ENCODE results near the gene GALNT8. TPM values are rescaled to one million over a fixed set of nuclear protein-coding genes. Genes with fewer than 3 reads are reported as not detected.

Gene GALNT8
- total and polyA plus RNA-seq, 7 experiments from 2014 or later = 0.06 to 0.89 (median 0.38) TPM; not detected in 1

GRCh38 chr12:4812624-4813327, 92.6 kb downstream of the GALNT8 start:
- Histone ChIP-seq H3K9me3 (ENCODE audit: control insufficient read depth in 2 of 3, low read length in 3 of 3) (no peaks in the 10 kb centered on the region), H3K27ac (ENCODE audit: low read depth, low read length) (no peak overlapping the region), H3K27me3 (ENCODE audit: control insufficient read depth in 2 of 2, insufficient read depth in 2 of 2, low read length in 2 of 2) (no peaks in the 10 kb centered on the region), H3K4me3 (ENCODE audit: low read length) (no peak overlapping the region), H3K36me3 (ENCODE audit: control insufficient read depth in 2 of 3, insufficient read depth in 3 of 3, low read length in 3 of 3) (no peaks in the 10 kb centered on the region), H3K4me1 (ENCODE audit: control insufficient read depth in 2 of 2, insufficient read depth in 2 of 2, low read length in 2 of 2) (peaks cover 7 to 21% of the 10 kb centered on the region in 2 donors)
- Mint-ChIP-seq H3K9me3 (peaks cover 0 to 3% (median 0%) of the 10 kb centered on the region in 11 donors), H3K36me3 (peaks cover 0 to 34% (median 5%) of the 10 kb centered on the region in 5 donors), H3K27me3 (peaks cover 7 to 49% (median 36%) of the 10 kb centered on the region in 5 donors), H3K27ac (no peak overlapping the region), H3K4me1 (peaks cover 18 to 46% (median 30%) of the 10 kb centered on the region in 7 donors), H3K4me3 (peak overlapping the region in 1 of 10 donors; percentile 12)
- intact Hi-C loops (cut with micrococcal nuclease) = no loop called here
- POLR2A ChIA-PET = no interaction called here
- ATAC-seq (no peak), DNase-seq (no peak)
- CTCF ChIA-PET = no interaction called here

DNA sequence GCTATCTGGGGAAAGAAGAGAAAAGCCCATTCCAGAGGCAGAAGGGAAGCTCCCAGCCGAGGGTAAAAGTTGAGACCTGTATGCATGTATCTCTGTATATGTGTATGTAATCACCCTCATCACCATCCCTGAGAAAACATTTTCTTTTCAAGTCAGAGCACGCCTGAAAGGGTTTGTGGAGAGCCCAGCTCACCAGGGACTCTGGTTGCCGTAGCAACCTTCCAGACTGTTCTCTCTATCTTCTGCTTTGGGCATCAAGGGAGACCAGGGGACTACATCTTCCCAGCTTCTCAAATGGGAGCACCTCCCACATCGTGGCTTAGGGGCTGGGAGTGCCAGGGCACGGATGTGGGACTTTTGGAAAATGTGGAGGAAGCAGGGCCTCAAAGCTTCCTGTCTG, 93.5 kb downstream of the GALNT8 start:
- peaks cover 12 to 14% of the 10 kb centered on the region in 2 donors for H3K4me1 ChIP-seq (ENCODE audit: control insufficient read depth in 2 of 2, insufficient read depth in 2 of 2, low read length in 2 of 2)
- POLR2A ChIA-PET = no interaction called here
- no peak overlapping the region for H3K27ac ChIP-seq (ENCODE audit: low read depth, low read length)
- intact Hi-C loops (cut with micrococcal nuclease) = no loop called here
- Mint-ChIP-seq H3K27ac (peak overlapping the region in 1 of 9 donors; percentile 12), H3K36me3 (peaks cover 0 to 28% (median 5%) of the 10 kb centered on the region in 5 donors), H3K9me3 (peaks cover 0 to 3% (median 0%) of the 10 kb centered on the region in 11 donors), H3K4me1 (peaks cover 18 to 45% (median 32%) of the 10 kb centered on the region in 7 donors), H3K4me3 (no peak overlapping the region), H3K27me3 (peaks cover 5 to 42% (median 36%) of the 10 kb centered on the region in 5 donors)
- no peaks in the 10 kb centered on the region for H3K9me3 ChIP-seq (ENCODE audit: control insufficient read depth in 2 of 3, low read length in 3 of 3)
- DNase-seq (no peak), ATAC-seq (no peak)
- no peak overlapping the region for H3K4me3 ChIP-seq (ENCODE audit: low read length)
- H3K27me3 ChIP-seq (ENCODE audit: control insufficient read depth in 2 of 2, insufficient read depth in 2 of 2, low read length in 2 of 2) = no peaks in the 10 kb centered on the region
- CTCF ChIA-PET = interaction anchor here (0.9 kb wide), 1 partner anchor 44 kb away, joined by 3 read pairs; no protein-coding TSS in a partner anchor
- H3K36me3 ChIP-seq (ENCODE audit: control insufficient read depth in 2 of 3, insufficient read depth in 3 of 3, low read length in 3 of 3) = no peaks in the 10 kb centered on the region

DNA sequence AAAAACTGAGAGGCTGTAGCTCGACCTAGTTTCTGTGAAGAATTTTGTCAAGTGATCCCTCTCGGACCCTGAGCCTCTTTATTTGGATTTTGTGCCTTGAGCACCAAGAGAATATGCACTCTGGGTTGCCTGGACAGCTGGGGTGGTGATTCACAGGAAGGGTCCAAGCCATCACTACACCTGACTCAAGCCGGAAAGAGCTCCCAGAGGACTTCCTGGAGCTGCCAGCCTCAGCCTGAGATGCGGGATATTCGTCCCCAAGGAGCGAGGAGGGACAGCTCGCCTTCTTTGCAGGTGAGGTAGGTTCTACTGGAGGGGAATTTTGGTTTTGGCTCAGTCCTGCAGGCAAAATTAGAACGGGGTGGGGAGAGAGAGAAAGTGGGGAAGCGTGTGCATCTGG, 94.3 kb downstream of the GALNT8 start:
- no peaks in the 10 kb centered on the region for H3K36me3 ChIP-seq (ENCODE audit: control insufficient read depth in 2 of 3, insufficient read depth in 3 of 3, low read length in 3 of 3)
- no peak overlapping the region for H3K4me3 ChIP-seq (ENCODE audit: low read length)
- peaks cover 0 to 3% (median 0%) of the 10 kb centered on the region in 11 donors for H3K9me3 Mint-ChIP-seq
- no peak for DNase-seq
- no peak overlapping the region for H3K27ac Mint-ChIP-seq
- POLR2A ChIA-PET = no interaction called here
- no peaks in the 10 kb centered on the region for H3K27me3 ChIP-seq (ENCODE audit: control insufficient read depth in 2 of 2, insufficient read depth in 2 of 2, low read length in 2 of 2)
- intact Hi-C loops (cut with micrococcal nuclease) = no loop called here
- H3K9me3 ChIP-seq (ENCODE audit: control insufficient read depth in 2 of 3, low read length in 3 of 3) = no peaks in the 10 kb centered on the region
- peaks cover 3 to 39% (median 36%) of the 10 kb centered on the region in 5 donors for H3K27me3 Mint-ChIP-seq
- no peak overlapping the region for H3K27ac ChIP-seq (ENCODE audit: low read depth, low read length)
- peaks cover 0 to 28% (median 5%) of the 10 kb centered on the region in 5 donors for H3K36me3 Mint-ChIP-seq
- no peak for ATAC-seq
- peaks cover 12 to 14% of the 10 kb centered on the region in 2 donors for H3K4me1 ChIP-seq (ENCODE audit: control insufficient read depth in 2 of 2, insufficient read depth in 2 of 2, low read length in 2 of 2)
- peaks cover 18 to 45% (median 30%) of the 10 kb centered on the region in 7 donors for H3K4me1 Mint-ChIP-seq
- CTCF ChIA-PET = interaction anchor here (0.9 kb wide), 1 partner anchor 43 kb away, joined by 3 read pairs; no protein-coding TSS in a partner anchor
- H3K4me3 Mint-ChIP-seq = no peak overlapping the region

DNA sequence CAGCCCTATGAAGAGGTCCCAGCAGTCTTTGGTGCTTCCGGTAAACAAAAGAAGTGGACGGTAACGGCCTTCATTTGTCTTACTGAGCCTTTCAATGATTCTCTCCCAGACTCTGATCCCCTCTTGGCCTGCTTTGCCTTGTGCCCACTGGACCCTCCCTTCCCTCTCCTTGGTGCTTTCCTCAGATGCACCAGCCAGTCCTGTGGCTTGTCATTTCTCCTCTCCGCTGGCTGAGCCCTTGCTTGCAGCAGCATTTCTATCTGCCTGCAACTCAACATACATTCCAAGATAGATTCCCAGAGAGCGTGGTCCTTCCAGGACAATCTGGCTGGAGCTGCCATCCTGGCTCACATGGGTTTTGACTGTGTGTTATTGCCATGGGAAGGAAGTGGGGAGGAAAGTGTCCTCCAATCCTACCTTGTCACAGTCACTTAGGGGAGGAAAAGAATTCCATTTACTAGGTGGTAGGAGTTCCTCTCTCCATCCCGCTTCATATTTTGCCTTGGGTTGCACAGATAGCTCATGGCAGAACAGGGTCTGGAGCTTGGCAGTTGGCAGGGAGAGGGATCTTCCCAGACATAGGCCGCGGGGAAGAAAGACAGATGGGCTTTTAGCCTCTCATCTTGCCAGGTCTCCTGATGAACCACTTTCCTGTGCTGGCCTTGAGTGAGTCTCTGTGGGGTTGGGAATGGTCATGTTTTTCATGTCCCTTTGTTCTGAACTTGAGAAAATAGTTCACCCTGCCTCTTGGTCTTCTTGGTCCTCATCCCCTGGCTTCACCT, 96.7 kb downstream of the GALNT8 start:
- no peaks in the 10 kb centered on the region for H3K9me3 Mint-ChIP-seq
- Histone ChIP-seq H3K27ac (ENCODE audit: low read depth, low read length) (no peak overlapping the region), H3K9me3 (ENCODE audit: control insufficient read depth in 2 of 3, low read length in 3 of 3) (no peaks in the 10 kb centered on the region), H3K36me3 (ENCODE audit: control insufficient read depth in 2 of 3, insufficient read depth in 3 of 3, low read length in 3 of 3) (no peaks in the 10 kb centered on the region), H3K4me1 (ENCODE audit: control insufficient read depth in 2 of 2, insufficient read depth in 2 of 2, low read length in 2 of 2) (peaks cover 8 to 12% of the 10 kb centered on the region in 2 donors), H3K27me3 (ENCODE audit: control insufficient read depth in 2 of 2, insufficient read depth in 2 of 2, low read length in 2 of 2) (no peaks in the 10 kb centered on the region), H3K4me3 (ENCODE audit: low read length) (no peak overlapping the region)
- peaks cover 0 to 19% (median 18%) of the 10 kb centered on the region in 5 donors for H3K27me3 Mint-ChIP-seq
- peak overlapping the region in 2 of 9 donors; percentile 39 to 52 for H3K27ac Mint-ChIP-seq
- H3K36me3 Mint-ChIP-seq = peaks cover 0 to 16% (median 0%) of the 10 kb centered on the region in 5 donors
- ATAC-seq = no peak
- ChIA-PET POLR2A (no interaction called here), CTCF (no interaction called here)
- DNase-seq = no peak
- intact Hi-C loops (cut with micrococcal nuclease) = loop anchor here in 1 of 2 donors (5.0 kb wide), 1 partner anchor 40 kb away; no protein-coding TSS in a partner anchor
- H3K4me3 Mint-ChIP-seq = no peak overlapping the region
- H3K4me1 Mint-ChIP-seq = peaks cover 9 to 27% (median 25%) of the 10 kb centered on the region in 7 donors

- CTCF ChIA-PET = no interaction called here
- Mint-ChIP-seq H3K36me3 (peaks cover 0 to 21% (median 0%) of the 10 kb centered on the region in 5 donors), H3K27me3 (peaks cover 0 to 16% (median 15%) of the 10 kb centered on the region in 5 donors), H3K9me3 (no peaks in the 10 kb centered on the region), H3K4me1 (peaks cover 9 to 31% (median 25%) of the 10 kb centered on the region in 7 donors), H3K27ac (peak overlapping the region in 5 of 9 donors; percentile 3 to 62 (median 39)), H3K4me3 (peak overlapping the region in 9 of 10 donors; percentile 5 to 69 (median 49))
- DNase-seq (no peak), ATAC-seq (no peak)
- Histone ChIP-seq H3K27me3 (ENCODE audit: control insufficient read depth in 2 of 2, insufficient read depth in 2 of 2, low read length in 2 of 2) (no peaks in the 10 kb centered on the region), H3K4me3 (ENCODE audit: low read length) (no peak overlapping the region), H3K4me1 (ENCODE audit: control insufficient read depth in 2 of 2, insufficient read depth in 2 of 2, low read length in 2 of 2) (peaks cover 8 to 12% of the 10 kb centered on the region in 2 donors), H3K27ac (ENCODE audit: low read depth, low read length) (no peak overlapping the region), H3K36me3 (ENCODE audit: control insufficient read depth in 2 of 3, insufficient read depth in 3 of 3, low read length in 3 of 3) (no peaks in the 10 kb centered on the region), H3K9me3 (ENCODE audit: control insufficient read depth in 2 of 3, low read length in 3 of 3) (no peaks in the 10 kb centered on the region)
- intact Hi-C loops (cut with micrococcal nuclease) = loop anchor here in 1 of 2 donors (5.0 kb wide), 1 partner anchor 39 kb away; no protein-coding TSS in a partner anchor
- POLR2A ChIA-PET = no interaction called here
Observed at GRCh38 chr12:4817880-4818279, 97.7 kb downstream of the GALNT8 start.

GRCh38 chr12:4819654-4820053, 99.5 kb downstream of the GALNT8 start:
- ChIA-PET POLR2A (no interaction called here), CTCF (no interaction called here)
- Histone ChIP-seq H3K36me3 (ENCODE audit: control insufficient read depth in 2 of 3, insufficient read depth in 3 of 3, low read length in 3 of 3) (no peaks in the 10 kb centered on the region), H3K27ac (ENCODE audit: low read depth, low read length) (no peak overlapping the region), H3K27me3 (ENCODE audit: control insufficient read depth in 2 of 2, insufficient read depth in 2 of 2, low read length in 2 of 2) (no peaks in the 10 kb centered on the region), H3K9me3 (ENCODE audit: control insufficient read depth in 2 of 3, low read length in 3 of 3) (no peaks in the 10 kb centered on the region), H3K4me1 (ENCODE audit: control insufficient read depth in 2 of 2, insufficient read depth in 2 of 2, low read length in 2 of 2) (peaks cover 12% of the 10 kb centered on the region in 2 donors), H3K4me3 (ENCODE audit: low read length) (no peak overlapping the region)
- Mint-ChIP-seq H3K9me3 (no peaks in the 10 kb centered on the region), H3K4me1 (peaks cover 14 to 41% (median 31%) of the 10 kb centered on the region in 7 donors), H3K4me3 (peak overlapping the region in 1 of 10 donors; percentile 17), H3K27me3 (peaks cover 0 to 10% (median 5%) of the 10 kb centered on the region in 5 donors), H3K36me3 (peaks cover 0 to 26% (median 0%) of the 10 kb centered on the region in 5 donors), H3K27ac (peak overlapping the region in 1 of 9 donors; percentile 78)
- DNase-seq (no peak), ATAC-seq (peak; percentile 54)
- intact Hi-C loops (cut with micrococcal nuclease) = loop anchor here in 1 of 2 donors (5.0 kb wide), 1 partner anchor 38 kb away; no protein-coding TSS in a partner anchor
